ENCODE measurements around the gene CDRT4. TPM values are rescaled to one million over a fixed set of nuclear protein-coding genes. Genes with fewer than 3 reads are reported as not detected.

Gene CDRT4
- total RNA-seq, 2 donors from 2014 or later, result 2.3 to 48.1 TPM

DNA sequence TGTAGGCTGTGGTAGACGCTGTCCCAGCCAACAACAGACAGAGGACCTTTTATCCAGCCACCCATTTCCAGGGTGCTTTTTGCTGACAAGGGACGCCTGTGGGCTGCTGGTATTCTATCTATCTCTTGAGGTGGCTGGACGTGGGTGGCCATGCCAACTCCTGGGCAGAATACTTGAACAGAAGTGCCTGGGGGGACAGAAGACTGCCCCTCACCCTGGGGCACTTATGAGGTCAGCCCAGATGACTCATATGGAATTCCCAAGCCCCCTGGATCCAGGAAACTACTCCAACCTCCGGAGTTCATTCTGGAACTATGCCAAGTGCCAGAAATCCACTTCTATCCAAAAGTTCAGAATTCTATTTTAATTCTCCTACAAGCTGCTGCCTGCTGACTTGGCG lies 61.3 kb downstream of the CDRT4 start:
- 77 to 84% methylated on average over 4 to 5 of the region's 5 CpGs for WGBS, 2 donors
- H3K4me1 ChIP-seq, result no peaks in the 10 kb centered on the region

DNA sequence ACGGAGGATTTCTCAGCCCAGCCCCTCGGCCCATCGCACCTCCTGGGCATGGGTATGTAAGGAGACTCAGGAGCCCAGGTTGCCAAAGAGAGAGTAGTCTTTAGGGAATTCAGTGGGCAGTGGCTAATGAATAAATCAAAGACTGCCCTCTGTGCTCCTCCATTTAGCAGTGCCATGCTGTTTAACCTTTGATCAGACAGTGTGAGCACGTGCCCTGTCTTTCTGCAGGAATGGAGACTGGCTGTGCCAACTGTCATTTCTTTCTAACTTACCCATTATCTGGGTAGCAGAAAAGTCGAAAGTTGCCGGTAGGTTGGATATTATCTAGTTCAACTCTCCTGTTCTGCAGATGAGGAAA lies 62.4 kb downstream of the CDRT4 start:
- Histone ChIP-seq H3K27me3 (no peaks in the 10 kb centered on the region), H3K4me1 (no peaks in the 10 kb centered on the region), H3K36me3 (replicated peaks in 1 of 2; ENCODE audit: insufficient read depth in 1 of 2, low read depth in 2 of 2) (no peaks in the 10 kb centered on the region), H3K9me3 (no peaks in the 10 kb centered on the region), H3K27ac (no peak overlapping the region), H3K4me3 (no peak overlapping the region)
- ATAC-seq (no peak), DNase-seq (no peak)
- TF ChIP-seq, protein P1, sequence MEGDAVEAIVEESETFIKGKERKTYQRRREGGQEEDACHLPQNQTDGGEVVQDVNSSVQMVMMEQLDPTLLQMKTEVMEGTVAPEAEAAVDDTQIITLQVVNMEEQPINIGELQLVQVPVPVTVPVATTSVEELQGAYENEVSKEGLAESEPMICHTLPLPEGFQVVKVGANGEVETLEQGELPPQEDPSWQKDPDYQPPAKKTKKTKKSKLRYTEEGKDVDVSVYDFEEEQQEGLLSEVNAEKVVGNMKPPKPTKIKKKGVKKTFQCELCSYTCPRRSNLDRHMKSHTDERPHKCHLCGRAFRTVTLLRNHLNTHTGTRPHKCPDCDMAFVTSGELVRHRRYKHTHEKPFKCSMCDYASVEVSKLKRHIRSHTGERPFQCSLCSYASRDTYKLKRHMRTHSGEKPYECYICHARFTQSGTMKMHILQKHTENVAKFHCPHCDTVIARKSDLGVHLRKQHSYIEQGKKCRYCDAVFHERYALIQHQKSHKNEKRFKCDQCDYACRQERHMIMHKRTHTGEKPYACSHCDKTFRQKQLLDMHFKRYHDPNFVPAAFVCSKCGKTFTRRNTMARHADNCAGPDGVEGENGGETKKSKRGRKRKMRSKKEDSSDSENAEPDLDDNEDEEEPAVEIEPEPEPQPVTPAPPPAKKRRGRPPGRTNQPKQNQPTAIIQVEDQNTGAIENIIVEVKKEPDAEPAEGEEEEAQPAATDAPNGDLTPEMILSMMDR (IDR thresholded peaks at IDR 0.05), result no peak
- no peak for TF ChIP-seq POLR2A (IDR thresholded peaks at IDR 0.05)
- 87 to 88% methylated on average over 6 of the region's 6 CpGs for WGBS, 2 donors
- intact Hi-C loops (cut with DNase I), result no loop called here

More for the DNA sequence above, 61.3 kb downstream of the CDRT4 start:
- TF ChIP-seq POLR2A (IDR thresholded peaks at IDR 0.05), result no peak
- Histone ChIP-seq H3K4me3 (no peak overlapping the region), H3K27ac (no peak overlapping the region), H3K36me3 (replicated peaks in 1 of 2; ENCODE audit: insufficient read depth in 1 of 2, low read depth in 2 of 2) (no peaks in the 10 kb centered on the region), H3K9me3 (no peaks in the 10 kb centered on the region), H3K27me3 (no peaks in the 10 kb centered on the region)
- intact Hi-C loops (cut with DNase I), result no loop called here
- ATAC-seq, result no peak
- DNase-seq, result no peak

DNA sequence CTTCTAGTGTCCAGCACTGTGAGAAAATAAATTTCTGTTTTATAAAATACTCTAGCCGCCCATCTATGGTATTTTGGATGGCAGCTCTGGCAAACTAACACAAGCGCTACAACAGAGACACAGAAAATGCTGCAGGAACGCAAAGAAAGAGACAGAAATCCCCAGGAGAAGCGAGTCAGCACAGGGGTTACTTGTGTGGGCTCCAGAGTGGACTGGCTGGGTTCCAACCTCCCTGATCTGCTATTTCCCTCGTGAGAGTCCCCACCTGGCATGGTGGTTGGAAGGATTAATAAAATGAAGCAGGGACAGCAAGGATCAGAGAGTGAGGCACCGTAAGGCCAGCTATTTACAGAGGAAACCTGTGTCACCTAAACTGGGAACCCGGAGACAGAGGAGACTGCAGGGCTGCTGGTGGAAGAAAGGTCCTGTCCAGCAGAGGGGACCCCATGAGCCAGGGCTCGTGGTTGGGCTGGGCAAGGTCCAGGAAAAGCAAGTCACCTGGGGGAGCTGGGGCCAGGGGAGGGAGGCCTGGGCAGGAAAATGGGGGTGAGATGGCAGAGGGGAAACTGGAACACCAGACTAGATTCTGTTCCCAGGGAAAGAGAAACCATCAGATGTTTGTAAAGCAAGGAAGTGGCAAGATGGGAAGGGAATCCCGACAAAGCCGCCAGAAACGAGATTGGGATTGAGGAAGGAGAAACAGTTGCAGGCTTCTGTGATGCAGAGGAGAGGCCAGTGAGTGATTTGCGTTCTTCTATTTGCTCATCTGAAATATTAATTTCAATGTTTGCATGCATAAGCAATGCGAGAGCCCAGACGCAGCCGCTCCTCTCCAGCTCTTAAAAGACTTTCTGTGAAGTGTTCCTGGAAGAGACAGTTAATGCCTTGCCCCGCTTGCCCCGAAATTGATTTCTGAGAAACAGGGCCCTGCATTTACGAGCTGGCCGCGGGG lies 63.0 kb downstream of the CDRT4 start:
- Histone ChIP-seq H3K9me3 (no peaks in the 10 kb centered on the region), H3K27ac (no peak overlapping the region), H3K36me3 (replicated peaks in 1 of 2; ENCODE audit: insufficient read depth in 1 of 2, low read depth in 2 of 2) (no peaks in the 10 kb centered on the region), H3K4me1 (no peaks in the 10 kb centered on the region), H3K4me3 (no peak overlapping the region), H3K27me3 (no peaks in the 10 kb centered on the region)
- ATAC-seq, result no peak
- TF ChIP-seq, protein P1 (IDR thresholded peaks at IDR 0.05), result no peak
- DNase-seq, result no peak
- intact Hi-C loops (cut with DNase I), result no loop called here
- 71 to 76% methylated on average over 20 of the region's 20 CpGs for WGBS, 2 donors

DNA sequence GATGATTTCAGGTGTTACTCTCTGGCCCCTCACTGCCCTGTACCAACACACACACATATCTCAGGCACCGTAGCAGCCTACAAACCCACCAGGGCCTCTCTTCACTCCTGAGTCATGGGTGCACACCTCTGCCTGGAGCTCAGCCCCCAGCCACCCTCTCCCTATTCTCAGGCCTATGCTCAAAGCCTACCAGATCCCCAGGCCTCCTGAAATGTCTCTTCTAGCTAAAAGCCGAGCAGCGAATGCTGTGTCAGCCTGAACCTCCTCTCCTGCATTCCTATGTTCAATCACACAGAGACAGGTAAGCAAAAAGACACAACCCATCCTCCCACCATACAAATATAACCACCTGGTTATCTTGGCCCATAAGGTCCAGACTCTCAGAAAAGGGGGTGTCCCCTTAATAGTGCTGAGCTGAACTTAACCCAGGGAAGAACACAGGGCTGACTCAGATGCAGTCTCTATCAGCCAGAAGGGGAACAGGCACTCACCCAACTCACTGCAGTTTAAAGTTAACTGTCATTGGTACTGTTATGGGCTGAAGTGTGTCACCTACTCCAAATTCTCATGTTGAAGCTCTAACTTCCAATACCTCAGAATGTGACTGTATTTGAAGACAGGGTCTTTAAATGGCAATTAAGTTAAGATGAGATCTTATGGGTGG lies 64.0 kb downstream of the CDRT4 start:
- no peaks in the 10 kb centered on the region for H3K9me3 ChIP-seq
- no peak for ATAC-seq
- no peak overlapping the region for H3K27ac ChIP-seq
- no peaks in the 10 kb centered on the region for H3K36me3 ChIP-seq (replicated peaks in 1 of 2; ENCODE audit: insufficient read depth in 1 of 2, low read depth in 2 of 2)
- peaks cover 2% of the 10 kb centered on the region for H3K4me1 ChIP-seq
- no peak for DNase-seq
- H3K27me3 ChIP-seq, result no peaks in the 10 kb centered on the region
- no peak overlapping the region for H3K4me3 ChIP-seq
- TF ChIP-seq, protein P1 (IDR thresholded peaks at IDR 0.05), result no peak
- no peak for TF ChIP-seq POLR2A (IDR thresholded peaks at IDR 0.05)
- WGBS, 2 donors, result 56 to 64% methylated on average over 3 of the region's 3 CpGs
- intact Hi-C loops (cut with DNase I), result no loop called here

DNA sequence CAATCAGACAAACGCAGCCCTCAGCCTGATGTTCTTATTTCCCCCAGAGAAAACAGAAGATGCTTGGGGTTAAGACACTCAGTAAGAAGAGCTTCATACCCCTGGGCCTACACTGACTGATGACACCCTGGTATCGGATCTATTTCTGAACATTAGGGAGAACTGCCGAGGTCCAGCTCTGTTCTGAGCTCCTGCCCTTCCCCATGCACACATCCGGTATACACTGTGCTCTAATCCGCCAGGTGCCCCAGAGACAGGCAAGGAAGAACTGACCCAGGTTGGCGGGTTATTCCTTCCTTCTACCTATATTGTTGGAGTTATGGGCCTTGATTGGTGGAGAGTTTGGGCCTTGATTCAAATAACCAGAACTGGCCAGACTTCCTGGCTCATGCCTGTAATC lies 68.0 kb downstream of the CDRT4 start:
- no peaks in the 10 kb centered on the region for H3K27me3 ChIP-seq
- no peak for ATAC-seq
- H3K4me1 ChIP-seq, result peaks cover 8% of the 10 kb centered on the region
- no peak for DNase-seq
- 89 to 95% methylated on average over 4 to 6 of the region's 6 CpGs for WGBS, 2 donors
- intact Hi-C loops (cut with DNase I), result no loop called here
- no peaks in the 10 kb centered on the region for H3K9me3 ChIP-seq
- no peak for TF ChIP-seq POLR2A (IDR thresholded peaks at IDR 0.05)
- TF ChIP-seq, protein P1 (IDR thresholded peaks at IDR 0.05), result no peak
- H3K27ac ChIP-seq, result no peak overlapping the region
- no peak overlapping the region for H3K4me3 ChIP-seq
- H3K36me3 ChIP-seq (replicated peaks in 1 of 2; ENCODE audit: insufficient read depth in 1 of 2, low read depth in 2 of 2), result no peaks in the 10 kb centered on the region
